HS-5 (cell line): Measurements from ENCODE around the gene PMM1.
"Not testable (repeated sequence)": the region's sequence is repeated elsewhere in the genome, so short reads cannot be mapped to it uniquely, and the experiment has no call there.

Source experiments
- DNase-seq: peaks from one replicate; pipeline ENCODE4 v3.0.0-alpha.2; 2012; ENCODE audit warnings: low read depth

The PMM1 gene

DNA sequence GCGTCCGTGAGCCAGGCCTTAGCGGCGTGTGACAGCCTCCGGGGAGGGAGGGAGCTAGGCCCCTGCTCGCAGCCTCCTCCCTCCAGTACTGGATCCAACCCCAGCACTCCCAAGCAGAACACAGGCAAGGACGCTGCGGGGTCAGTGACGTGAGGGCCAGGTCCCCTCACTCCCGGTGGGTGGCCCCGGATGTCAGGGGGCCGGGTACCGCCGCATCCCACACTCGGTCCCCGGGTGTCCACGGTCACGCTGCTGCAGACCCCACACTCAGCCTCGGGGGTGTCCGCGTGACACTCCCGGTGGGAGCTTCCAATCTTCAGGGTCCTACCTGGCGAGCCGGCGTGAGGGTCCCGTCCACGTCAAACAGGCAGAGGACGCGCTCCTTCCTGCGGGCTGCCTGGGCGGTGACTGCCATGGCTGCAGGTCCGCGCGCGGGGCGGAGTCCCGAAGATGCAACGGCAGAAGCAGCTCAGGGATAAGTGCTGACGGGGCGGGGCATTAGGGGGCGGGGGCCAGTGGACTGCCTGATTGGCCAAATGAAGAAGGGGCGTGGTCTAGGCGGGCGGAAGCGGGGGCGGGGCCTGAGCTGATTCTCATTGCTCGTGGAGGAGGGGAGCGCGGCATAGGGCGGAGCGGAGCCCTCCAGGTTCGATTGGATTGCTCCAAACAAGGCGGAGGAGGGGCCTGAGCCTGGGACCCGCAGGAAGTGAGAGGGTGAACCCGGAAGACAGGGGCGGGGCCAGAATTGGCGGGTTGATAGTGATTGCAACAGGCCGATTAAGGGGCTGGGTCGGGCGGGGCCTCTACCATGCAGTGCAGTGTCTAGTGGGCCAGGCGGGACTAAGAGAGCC is at the start of gene PMM1:
PMM1 (minus strand) TSS at position 450 of the 851 bp plus-strand sequence; CDS start at position 415, 35 bp downstream.
- peak; percentile 97 for DNase-seq

DNA sequence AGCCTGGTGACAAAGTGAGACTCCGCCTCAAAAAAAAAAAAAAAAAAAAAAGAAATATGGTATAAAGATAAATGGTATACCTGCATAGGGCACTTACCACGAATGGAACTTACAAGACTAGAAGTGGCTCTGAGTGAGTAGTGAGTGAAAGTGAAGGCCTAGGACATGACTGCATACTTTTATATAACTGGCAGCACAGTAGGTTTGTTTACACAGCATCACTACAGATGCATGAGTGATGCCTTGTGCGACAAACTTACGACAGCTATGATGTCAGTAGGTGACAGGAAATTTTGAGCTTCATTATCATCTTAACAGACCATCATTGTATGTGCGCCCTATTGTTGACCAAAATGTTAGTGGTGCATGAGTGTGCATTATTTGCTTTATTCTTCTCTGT is 49.1 kb upstream of the PMM1 start:
- DNase-seq: no peak

DNA sequence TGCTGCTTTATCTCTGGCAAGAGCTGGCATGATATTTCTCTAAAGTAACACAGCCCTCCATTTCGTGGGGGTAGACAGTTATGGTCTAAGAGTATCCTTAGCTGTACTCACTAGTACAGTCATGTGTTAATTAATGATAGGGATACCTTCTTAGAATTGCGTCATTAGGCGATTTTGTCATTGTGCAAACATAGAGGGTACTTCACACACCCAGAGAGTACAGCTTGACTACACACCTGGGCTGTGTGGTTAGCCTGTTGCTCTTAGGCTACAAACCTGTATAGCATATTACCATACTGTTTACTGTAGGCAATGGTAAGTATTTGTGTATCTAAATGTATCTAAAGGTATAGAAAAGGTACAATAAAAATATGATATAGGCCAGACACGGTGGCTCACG is 48.5 kb upstream of the PMM1 start:
- no peak for DNase-seq

DNA sequence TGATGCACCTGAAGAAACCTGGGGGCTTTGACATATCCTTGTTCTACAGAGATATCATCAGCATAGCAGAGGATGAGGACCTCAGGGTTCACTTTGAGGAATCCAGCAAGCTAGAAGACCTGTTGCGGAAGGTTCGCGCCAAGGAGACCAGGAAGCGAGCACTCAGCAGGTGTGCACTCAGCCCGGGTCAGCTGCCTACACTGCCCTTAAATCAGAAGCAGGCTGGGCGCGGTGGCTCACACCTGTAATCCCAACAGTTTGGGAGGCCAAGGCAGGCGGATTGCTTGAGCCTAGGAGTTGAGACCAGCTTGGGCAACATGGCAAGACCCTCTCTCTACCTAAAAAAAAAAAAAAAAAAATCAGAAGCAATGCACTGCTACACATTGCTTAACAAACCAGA is 48.0 kb upstream of the PMM1 start:
- DNase-seq: not testable (repeated sequence)

DNA sequence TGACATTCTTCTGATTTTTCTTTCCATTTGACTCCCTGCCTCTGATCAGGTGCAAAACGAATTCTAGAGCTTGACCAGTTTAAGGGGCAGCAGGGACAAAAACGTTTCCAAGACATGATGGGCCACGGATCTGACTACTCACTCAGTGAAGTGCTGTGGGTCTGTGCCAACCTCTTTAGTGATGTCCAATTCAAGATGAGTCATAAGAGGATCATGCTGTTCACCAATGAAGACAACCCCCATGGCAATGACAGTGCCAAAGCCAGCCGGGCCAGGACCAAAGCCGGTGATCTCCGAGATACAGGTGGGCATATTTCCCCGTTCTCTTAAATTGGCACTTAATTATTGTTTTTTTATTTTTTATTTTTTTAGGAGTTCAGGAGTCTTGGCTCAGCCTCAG is 46.8 kb upstream of the PMM1 start:
- DNase-seq: no peak

DNA sequence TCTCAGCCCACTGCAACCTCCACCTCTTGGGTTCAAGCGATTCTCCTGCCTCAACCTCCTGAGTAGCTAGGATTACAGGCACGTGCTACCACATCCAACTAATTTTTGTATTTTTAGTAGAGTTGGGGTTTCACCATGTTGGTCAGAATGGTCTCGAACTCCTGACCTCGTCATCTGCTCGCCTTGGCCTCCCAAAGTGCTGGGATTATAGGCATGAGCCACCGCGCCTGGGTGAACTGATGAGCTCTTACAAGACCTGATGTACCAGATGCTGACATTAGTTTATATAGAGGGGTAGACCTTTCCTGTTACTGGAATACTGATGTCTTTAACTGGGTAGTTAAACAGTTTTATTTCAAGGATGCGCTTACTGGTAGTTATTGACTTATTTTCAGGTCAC is 45.0 kb upstream of the PMM1 start:
- DNase-seq: not testable (repeated sequence)

DNA sequence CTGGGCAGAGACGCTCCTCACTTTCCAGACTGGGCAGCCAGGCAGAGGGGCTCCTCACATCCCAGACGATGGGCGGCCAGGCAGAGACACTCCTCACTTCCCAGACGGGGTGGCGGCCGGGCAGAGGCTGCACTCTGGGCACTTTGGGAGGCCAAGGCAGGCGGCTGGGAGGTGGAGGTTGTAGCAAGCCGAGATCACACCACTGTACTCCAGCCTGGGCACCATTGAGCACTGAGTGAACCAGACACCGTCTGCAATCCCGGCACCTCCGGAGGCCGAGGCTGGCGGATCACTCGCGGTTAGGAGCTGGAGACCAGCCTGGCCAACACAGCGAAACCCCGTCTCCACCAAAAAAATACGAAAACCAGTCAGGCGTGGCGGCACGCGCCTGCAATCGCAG is 42.0 kb upstream of the PMM1 start:
- not testable (repeated sequence) for DNase-seq

DNA sequence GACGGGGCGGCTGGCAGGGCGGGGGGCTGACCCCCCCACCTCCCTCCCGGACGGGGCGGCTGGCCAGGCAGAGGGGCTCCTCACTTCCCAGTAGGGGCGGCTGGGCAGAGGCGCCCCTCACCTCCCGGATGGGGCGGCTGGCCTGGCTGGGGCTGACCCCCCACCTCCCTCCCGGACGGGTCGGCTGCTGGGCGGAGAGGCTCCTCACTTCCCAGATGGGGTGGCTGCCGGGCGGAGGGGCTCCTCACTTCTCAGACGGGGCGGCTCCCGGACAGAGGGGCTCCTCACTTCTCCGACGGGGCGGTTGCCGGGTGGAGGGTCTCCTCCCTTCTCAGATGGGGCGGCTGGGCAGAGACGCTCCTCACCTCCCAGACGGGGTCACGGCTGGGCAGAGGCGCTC is 41.5 kb upstream of the PMM1 start:
- not testable (repeated sequence) for DNase-seq

DNA sequence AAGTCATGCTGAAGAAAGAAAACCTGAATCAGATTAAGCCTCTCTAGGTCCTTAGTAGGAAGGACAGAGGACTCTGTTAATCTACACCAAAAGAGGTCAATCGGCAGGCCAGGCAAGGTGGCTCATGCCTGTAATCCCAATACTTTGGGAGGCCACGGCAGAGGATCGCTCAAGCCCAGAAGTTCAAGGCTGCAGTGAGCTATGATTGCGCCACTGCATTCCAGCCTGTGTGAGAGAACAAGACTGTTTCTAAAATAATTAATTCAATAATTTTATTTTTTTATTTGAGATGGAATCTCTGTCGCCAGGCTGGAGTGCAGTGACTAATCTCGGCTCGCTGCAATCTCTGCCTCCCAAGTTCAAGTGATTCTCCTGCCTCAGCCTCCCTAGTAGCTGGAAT is 35.9 kb upstream of the PMM1 start:
- no peak for DNase-seq

DNA sequence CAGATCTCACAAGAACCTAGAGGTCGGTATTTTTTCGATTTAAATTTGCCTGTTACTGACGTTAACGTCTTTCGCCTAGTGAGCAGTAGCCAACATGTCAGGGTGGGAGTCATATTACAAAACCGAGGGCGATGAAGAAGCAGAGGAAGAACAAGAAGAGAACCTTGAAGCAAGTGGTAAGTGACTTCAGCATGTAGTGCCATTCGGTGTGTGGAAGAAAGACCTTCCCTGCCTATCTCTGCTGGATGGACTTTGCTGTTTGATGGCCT is 32.2 kb upstream of the PMM1 start:
- DNase-seq: no peak

DNA sequence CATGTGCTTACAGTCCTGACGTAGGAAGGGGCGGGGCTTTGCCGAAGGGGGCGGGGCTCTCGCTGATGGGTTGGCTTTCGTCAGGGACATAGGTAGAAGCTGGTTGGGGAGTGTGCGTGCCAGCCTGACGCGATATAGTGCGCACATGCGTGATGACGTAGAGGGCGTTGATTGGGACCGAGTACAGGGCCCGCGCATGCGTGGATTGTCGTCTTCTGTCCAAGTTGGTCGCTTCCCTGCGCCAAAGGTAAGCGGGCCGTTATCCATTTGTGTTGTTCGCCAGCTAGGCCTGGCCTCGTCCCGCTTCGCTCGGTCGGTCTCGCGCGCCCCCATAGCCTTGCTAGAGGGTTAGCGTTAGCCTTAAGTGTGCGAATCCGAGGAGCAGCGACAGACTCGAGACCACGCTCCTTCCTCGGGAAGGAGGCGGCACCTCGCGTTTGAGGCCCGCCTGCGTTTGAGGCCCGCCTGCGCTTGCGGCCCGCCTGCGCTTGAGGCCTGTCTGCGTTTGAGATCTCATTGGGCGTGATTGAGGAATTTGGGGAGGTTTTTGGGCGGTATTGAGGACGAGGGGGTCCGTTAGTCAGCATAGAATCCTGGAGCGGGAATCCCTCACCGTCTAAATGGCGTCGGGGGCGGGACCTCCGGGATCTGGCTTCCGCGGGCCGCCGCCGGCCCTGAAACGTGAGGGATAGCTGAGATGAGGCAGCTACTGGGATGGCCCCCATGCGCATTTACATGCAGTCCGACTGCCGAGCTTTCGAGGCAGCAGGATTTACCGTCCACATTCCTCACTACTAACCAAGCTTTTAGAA is 31.7 kb upstream of the PMM1 start, which contains the start of gene XRCC6:
XRCC6 (plus strand) TSS at position 197 of the 812 bp plus-strand sequence. CDS start 710 bp downstream, outside the sequence.
- DNase-seq: peak; percentile 98

DNA sequence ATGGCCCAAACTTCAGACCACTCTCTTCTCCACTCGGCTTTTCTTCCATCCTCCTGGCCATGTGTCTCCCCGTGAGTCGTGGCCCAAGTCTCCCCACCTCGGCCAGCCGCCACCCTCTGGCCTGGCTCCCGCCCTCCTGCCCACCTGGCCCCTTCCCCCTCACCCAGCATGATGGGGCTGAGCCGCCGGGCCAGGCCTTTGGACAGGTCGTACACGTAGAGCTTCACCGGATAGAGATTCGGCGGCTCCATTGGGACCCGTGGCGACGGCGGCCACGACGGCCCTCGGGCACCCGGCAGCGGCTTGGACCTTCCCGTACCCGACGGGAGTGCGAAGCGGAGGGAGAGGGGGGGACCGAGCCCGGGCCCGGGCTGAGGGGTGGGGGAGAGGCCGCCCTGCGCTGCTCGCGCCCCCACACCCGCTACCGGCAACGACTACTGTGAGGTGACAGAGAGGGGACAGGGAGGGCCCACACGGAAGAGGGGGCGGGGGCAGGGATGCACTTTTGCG is 31.0 kb upstream of the PMM1 start, which contains the start of gene DESI1:
DESI1 (minus strand) TSS at position 455 of the 510 bp plus-strand sequence; CDS start at position 251, 204 bp downstream.
- DNase-seq: no peak

DNA sequence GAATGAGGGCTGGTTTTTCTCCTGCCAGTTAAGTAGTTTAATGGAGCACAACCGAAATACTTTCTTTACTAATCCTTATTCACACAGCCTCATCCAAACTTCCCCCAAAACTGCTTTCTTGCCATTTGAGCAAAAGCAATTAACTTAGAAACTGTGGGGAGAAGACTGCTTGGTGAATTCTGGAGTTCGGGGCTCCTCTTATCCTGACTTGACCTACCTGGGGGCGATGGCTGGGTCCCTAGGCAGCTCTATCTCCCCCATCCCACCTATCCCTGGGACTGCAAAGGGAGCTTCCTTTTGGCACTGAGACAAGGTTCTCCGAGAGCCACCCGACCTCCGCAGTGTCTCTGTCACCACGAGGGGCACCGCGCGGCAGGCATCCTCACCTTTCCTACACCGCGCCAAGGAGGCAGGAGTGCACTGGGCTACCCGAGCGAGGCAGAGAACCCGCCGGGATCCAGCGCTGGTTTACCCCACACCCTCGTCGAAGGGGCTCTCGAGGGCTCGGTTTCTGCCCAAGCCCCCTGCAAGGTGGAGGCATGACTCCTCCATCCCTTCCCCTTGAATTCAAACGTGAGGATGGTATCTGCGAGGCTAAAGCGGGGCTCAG is 30.4 kb upstream of the PMM1 start:
- no peak for DNase-seq

DNA sequence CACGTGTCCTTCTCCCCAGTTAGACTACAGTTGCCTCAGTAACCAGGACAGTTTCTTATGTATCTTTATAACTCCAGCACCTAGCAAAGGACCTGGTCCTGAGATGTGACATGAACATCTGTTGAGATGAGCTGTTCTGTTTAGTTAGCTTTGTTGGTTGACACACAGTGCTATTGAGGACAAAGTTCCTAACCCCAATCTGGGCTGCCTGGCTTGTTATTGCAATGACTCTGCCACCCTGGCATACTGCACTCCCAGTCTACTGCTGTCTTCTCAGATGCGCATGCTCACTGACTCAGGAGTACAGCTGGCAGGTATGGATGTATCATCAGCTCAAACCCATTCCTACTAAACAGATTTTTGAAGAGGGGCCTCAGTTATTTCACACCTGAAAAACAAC is 23.8 kb upstream of the PMM1 start:
- no peak for DNase-seq

DNA sequence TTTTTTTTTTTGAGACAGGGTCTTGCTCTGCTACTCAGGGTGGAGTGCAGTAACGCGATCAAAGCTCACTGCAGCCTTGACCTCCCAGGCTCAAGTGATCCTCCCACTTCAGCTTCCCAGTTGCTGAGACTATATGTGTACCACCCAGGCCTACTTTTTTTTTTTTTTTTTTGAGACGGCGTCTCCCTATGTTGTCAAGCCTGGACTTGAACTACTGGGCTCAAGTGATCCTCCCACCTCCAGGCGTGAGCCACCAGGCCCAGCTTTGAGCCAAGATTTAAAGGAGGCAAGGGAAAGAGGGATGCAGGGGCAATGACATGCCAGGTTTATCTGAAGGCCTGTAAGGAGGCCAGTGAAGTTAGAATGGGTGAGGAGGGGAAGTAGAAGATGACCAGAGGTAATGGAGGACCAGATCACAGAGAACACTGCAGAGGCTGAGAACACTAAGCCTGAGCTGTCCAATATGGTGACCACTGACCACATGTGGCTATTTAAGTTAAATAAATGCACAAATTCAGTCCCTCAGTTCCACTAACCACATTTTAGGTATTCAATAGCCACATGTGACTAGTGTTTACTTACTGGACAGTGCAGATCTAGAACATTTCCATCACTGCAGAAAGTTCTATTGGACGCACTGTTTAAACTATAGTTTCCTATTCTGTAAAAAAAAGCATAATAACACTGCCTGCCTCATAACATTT is 23.1 kb upstream of the PMM1 start:
- no peak for DNase-seq

DNA sequence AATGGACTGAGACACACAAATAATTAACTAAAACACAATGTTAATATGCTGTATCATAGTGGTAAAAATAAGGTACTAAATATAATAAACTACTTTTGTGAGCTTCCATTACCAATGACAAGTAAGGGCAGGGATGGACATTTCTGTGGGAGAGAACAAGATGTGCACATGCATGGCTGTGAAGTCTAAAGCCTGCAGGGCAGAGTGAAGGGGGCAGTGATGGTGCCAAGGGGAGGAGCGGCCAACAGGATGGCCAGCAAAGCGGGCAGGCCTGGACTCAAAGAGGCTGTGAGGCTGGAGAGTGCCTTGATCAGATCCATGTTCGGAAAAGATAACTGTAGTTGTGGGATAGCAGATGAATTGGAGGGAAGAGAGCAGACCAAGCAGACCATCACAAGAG is 18.7 kb upstream of the PMM1 start:
- no peak for DNase-seq

DNA sequence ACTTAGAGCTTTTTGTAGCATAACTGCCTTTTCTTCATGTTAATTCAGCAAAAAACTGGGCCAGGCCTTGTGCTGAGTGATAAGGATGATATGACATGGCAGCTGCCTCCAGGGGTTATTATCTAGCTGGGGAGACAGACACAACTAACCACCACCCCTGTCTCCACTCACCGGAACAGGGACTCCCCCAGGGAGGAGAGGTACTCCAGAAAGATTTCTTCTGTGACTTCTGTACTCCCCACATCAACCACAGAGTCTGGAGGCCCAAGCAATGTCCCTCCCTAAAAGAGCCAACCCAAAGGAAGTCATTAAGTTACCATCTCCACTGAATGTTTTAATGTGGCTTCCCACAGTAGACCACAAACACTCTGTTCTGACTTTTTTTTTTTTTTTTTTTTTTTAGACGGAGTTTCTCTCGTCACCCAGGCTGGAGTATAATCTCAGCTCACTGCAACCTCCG is 14.3 kb upstream of the PMM1 start:
- no peak for DNase-seq

DNA sequence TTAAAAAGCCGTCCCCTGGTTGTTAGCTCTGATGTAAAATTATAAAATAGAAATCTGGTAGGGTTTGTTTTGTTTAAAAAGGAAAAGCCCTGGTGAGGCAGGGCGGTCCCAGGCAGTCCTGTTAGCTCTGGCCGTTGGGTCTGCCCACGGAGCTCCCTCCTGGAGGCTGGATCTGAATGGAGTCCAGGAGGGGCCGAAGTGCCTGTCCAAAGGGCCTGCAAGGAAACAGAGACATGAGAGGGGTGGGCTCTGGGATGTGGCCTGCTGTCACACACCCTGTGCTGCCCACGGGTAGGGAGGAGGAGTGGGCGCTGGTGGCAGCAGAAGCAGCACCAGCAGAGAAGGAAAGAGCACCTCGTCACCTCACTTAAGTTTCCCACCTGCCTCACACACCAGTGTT is 11.3 kb upstream of the PMM1 start:
- no peak for DNase-seq

DNA sequence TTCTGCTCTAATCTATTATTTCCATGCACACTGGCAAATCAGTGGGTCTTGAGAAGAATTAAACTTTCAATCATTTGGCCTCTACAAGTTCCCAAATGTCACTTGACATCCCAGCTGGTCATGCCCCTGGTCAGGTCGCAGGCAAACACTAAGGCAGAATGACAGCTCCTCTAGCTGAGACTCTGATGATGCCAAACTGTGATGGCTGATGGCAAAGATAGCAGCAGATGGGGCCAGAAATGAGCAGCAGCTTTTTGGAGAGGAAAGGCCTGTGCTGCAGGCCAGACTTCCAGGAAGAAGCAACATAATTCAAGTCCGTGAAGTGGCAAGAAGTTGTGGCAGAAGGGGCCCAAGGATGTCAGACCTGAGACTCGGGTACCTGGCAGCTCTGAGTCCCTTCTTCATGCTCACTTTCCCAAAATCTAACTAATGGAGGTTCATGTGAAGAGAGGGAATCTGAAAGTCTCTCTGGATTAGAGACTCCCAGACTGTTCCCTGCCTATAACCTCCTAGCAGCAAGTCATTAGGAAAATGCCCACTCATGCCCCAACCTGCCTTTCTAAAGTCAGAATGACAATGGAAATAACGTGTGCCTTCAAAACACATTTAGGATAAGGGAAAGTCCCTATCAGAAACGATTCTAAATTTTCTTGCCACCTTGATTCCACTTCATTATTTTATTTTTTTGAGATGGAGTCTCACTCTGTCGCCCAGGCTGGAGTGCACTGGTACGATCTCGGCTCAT is 9.4 kb upstream of the PMM1 start:
- no peak for DNase-seq

DNA sequence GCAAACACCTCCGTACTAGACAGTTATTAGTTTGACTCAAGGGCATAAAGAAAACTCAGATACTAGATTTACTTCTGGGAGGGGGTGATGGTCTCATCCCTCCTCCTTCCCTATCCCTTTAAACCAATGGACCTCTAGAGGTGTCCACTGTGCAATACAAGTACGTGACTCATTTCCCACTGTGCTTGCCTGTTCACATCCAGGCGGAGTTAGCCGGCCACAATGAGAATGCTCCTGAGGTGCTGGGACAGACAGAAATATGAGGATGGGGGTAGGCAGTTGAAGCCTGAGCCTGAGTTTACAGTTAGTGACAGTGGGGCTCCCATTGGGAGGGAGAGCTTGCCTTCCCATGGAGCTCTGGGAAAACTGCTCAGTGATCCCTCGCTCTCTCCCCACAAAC is 8.4 kb upstream of the PMM1 start:
- DNase-seq: peak; percentile 52

DNA sequence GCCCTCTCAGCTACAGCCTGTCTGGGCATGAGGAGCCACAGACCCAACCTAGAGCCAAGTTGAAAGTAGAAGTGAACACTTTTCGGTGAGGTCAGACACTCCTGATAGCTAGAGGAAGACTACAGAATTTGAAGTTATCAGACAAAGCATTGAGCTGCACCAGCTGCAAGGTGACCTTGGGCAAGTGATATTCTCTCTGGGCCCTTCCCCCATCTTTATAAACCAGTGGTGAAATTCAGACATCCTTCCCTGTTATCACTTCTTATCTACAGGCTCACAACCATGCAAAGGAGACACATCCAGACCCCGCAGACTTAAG is 8.0 kb upstream of the PMM1 start:
- DNase-seq: no peak
